ENCODE data around the gene COPS4.
"Not testable (repeated sequence)": the region's sequence is repeated elsewhere in the genome, so short reads cannot be mapped to it uniquely, and the experiment has no call there.

Gene COPS4

DNA sequence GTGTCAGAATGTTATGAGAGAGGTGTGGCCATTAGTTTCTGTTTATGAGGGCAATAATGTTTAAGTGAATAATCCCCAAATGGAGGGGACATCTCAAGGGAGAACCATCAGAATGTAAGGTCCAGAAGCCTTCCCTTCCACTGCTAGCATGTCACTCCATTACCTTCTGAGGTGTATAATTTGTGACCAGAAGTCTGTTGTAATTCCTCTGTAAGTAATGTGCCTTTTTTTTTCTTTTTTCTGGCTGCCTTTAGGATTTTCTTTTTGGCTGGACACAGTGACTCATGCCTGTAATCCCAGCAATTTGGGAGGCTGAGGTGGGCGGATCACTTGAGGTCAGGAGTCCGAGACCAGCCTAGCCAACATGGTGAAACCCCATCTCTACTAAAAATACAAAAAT is 10.8 kb upstream of the COPS4 start:
- no peak for DNase-seq (ENCODE audit: low spot score)

DNA sequence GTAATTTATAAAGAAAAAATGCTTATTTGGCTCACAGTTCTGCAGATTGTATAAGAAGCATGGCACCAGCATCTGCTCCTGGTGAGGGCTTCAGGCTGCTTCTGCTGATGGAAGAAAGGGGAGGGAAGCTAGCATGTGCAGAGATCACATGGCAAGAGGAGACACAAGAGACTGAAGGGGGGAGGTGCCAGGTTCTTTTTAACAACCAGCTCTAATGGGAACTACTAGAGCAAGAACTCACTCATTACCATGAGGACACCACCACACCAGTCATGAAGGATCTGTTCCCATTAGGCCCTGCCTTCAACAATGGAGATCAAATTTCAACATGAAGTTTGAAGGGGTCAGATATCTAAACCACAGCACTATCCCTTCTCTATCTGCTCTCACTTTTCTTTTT is 9.4 kb upstream of the COPS4 start:
- no peak for DNase-seq (ENCODE audit: low spot score)

DNA sequence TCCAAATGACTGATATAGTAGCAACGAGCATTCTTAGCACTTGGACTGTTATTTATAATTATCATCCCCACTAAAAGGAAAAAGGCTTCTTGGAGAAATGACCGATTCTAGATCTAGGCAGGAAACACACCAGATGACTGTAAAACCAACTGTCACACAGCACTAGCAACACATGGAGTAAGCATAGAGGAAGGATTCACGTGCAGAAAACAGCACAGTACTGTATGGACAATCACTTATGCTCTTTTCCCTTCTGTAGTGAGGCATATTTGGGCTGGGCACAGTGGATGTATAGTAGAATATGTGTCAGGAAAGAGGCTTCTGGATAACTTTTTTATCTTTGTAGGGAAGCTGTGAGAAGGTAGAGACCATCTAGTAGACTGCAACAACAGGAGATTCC is 6.0 kb upstream of the COPS4 start:
- DNase-seq (ENCODE audit: low spot score): no peak

- DNase-seq (ENCODE audit: low spot score): no peak
Measured at GRCh38 chr4:83029688-83030087, 5.3 kb upstream of the COPS4 start.

GRCh38 chr4:83036991-83037665 is 2.1 kb downstream of the COPS4 start:
- no peak for DNase-seq (ENCODE audit: low spot score)

DNA sequence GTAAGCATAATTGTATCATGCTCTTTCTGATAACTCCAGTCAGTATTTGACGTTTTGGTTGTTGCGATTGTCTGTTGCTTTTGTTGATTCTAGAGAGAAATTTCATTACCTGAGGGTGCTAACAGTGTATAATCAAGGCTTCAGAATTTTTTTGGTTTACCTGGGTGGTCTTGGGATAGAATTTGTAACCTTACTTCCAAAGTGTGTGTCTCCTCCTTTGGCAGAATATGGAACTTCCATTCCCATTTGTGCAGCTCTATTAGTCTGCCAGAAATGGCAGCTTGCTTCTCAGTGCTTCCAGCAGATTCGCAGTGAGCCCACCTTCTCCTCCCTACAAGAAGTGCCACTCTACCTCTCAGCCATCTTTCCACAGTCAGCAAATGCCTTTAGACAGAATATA is 5.3 kb downstream of the COPS4 start:
- DNase-seq (ENCODE audit: low spot score): no peak

- not testable (repeated sequence) for DNase-seq (ENCODE audit: low spot score)
Measured at GRCh38 chr4:83043157-83043556, 8.2 kb downstream of the COPS4 start.

DNA sequence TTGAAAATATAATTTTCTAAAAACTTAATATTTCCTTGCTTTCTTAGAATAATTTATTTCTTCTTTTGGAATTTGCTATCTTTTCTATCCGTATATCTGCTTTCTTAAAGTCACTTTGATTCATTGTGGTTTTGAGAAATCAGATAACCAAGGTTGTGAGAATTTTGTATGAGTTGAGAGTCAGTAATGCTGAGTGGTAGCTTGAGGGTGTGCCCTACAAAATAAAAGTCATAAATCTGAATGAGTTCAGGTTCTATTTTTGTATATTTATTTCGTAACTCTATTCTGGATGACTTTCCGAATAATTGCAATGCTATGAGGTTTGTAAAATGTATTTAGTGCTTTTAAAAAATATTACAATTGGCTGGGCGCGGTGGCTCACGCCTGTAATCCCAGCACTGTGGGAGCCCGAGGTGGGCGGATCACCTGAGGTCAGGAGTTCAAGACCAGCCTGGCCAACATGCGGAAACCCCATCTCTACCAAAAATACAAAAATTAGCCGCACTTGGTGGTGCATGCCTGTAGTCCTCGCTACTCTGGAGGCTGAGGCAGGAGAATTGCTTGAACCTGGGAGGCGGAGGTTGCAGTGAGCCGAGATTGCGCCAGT is 8.9 kb downstream of the COPS4 start:
- peak; percentile 19 for DNase-seq (ENCODE audit: low spot score)

GRCh38 chr4:83046693-83047473 is 11.9 kb downstream of the COPS4 start:
- no peak for DNase-seq (ENCODE audit: low spot score)

DNA sequence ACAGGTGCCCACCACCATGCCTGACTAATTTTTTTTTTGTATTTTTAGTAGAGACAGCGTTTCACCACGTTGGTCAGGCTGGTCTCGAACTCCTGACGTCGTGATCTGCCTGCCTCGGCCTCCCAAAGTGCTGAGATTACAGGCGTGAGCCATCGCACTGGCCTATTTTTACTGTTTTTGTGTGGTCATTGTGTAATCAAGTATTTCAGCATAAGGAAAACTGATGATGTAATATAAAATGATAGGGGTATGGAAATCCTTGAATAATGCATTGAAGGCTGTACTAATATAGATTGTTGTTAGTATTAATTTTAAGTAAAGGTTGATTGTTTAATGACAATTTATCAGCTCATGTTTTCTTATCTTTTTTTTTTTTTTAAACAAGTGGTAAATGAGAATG is 13.8 kb downstream of the COPS4 start:
- not testable (repeated sequence) for DNase-seq (ENCODE audit: low spot score)

DNA sequence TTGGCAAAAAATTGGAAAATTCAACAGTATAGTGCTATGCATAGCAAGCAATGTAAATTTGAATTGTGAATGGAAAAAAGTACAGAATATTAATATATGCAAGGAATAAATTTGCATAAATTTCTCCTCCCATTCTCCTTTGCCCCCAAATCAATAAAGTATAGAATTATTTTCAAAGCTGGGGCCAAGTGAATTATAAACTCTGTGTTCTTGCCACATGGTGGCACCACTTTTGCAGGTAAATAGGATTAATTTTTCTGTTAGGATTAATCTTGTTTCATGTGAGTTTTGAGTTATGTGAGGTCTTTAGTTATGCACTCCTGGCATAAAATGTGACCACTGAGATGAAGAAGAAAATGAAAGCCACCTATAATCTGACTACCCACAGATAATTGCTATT is 19.9 kb downstream of the COPS4 start:
- no peak for DNase-seq (ENCODE audit: low spot score)

DNA sequence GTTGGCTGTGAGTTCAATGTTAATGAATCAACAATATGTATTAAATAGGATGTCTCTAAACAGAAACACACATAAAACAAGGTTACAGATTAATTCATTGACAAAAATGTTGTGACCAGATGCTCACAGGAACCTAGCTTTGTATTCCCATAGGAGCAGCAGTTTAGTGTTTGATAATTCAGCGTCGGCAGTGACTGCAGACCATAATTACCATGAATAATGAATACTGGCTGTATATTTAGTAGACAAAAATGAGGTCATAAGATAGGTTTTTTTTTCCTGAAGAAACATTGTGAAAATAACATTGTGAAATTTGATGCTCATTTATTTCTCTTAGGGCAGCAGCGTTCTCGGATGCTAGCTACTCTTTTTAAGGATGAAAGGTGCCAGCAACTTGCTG is 27.8 kb downstream of the COPS4 start:
- DNase-seq (ENCODE audit: low spot score): no peak

DNA sequence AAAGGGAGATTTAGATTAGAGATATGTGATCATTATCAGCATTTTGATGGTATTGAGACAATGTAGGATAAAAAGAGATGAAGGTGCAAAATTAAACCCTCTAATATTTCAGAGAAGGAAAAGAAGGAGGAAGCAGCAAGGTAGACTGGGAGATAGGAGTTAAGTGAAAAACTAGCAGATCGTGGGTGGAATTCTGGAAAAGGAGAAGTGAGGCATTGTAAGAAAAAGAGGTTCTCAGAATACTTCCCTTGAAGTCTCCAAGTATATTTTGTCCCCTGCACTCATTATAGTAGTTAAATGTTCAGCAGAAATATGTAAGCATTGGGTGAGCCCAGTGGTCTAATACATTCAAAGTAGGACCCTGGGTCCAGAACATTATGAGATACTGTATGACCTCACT is 30.3 kb downstream of the COPS4 start:
- no peak for DNase-seq (ENCODE audit: low spot score)

- DNase-seq (ENCODE audit: low spot score): no peak
Measured at GRCh38 chr4:83067058-83067639, 32.2 kb downstream of the COPS4 start.

GRCh38 chr4:83071116-83071515 is 36.1 kb downstream of the COPS4 start:
- DNase-seq (ENCODE audit: low spot score): no peak

- peak; percentile 92 for DNase-seq (ENCODE audit: low spot score)
Measured at GRCh38 chr4:83074086-83074704, 39.2 kb downstream of the COPS4 start.

GRCh38 chr4:83074783-83075182 is 39.8 kb downstream of the COPS4 start:
- peak; percentile 60 for DNase-seq (ENCODE audit: low spot score)

DNA sequence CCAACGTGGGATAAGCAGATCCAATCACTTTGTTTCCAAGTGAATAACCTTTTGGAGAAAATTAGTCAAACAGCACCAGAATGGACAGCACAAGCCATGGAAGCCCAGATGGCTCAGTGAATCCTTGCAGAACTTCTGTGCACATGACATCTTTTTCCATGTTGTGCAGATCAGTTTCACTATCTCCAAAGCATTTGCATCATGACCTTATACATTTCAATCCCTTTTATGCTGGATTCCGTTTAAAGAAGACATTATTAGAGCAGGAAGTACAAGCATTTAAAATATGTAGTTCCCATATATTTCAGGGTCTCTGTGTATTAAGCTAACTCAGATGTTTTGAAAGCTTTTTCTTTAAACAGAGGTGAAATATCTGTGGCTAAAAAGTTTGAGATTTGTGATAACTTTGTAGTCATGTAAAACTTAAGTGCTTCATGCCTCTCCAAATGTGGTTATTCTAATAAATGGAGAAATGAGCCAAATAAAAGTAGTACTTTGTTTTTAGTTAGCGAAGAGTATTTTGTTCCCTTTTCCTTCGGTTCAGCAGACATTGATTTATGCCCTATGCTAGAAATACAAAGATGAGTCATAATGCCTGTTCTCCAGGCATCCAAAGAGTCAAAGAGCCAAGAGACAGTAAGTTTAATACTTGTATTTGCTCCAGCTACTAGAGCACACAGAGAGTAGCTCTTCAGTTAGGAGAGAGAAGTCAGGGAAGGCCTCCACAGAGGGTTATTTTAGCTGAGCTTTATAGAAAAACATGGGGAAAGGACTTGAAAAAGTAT is 40.5 kb downstream of the COPS4 start:
- no peak for DNase-seq (ENCODE audit: low spot score)

DNA sequence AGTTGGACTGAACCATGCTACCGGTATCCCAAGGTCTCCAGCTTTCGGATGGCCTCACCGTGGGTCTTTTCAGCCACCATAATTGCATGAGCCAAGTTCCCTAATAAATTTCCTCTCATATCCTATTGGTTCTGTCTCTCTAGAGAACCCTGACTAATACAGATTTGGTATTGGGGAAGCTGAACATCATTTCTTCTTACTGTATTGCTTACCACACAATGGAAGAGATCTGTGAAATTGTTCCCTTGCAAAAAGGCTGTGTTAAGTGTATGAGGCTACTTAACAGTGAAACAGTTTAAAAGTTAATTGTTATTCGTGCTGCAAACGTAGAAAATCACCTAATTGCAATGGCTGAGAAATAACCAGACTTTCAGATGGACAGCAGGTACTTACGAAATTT is 45.6 kb downstream of the COPS4 start:
- no peak for DNase-seq (ENCODE audit: low spot score)

DNA sequence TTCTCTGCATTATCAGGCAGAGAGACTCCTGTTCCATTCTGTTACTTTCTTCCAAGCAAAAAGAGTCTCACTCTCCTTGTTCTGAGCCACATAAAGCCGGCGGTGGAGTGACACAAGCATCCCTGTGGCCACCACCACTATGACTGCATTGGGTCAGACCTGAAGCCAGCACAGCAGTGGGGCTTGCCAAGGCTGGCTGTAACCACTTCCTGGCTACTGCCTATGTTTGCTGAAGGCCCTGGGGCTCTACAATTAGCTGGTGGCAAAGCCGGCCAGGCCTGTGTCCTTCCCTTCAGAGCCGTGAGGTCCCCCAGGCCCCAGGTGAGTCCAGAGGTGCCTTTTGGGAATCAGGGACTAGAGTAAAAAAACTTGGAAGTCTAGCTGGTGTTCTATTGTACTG is 47.8 kb downstream of the COPS4 start:
- no peak for DNase-seq (ENCODE audit: low spot score)

DNA sequence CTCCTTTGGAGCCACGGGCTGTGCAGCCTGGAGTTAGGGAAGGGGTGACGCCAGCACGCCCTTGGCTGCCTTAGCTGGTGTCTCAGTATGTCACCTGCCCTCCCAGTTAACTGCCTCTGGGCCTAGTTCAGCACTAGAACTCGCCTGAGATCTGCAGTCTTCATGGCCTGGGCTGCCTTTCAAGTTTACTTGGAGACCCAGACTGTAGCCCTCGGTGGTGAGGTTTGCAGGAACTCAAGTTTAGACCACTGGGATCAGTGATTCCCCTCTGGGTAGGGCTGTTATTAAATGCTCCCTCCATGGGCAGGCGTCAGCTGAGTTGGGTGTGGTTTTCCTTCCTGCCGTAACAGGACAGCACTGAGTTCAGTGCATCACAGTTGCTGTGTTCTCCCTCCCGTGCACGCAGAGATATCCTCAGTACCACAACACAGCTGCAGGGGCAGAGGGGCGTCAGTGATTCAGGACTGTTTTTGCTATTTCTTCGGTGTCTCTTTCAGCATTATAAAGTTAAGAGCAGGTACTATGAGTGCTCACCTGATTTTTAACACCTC is 49.0 kb downstream of the COPS4 start:
- peak; percentile 23 for DNase-seq (ENCODE audit: low spot score)

Measured in activated CD4-positive, alpha-beta T cell treated with anti-CD3 and anti-CD28 coated beads, Interleukin-2, Interleukin-4, amounts not matched to agents 100 ng/mL and 50 ng/mL, durations not matched to agents 16 hours and 8 hours (primary cell).